ENCODE data around the gene RNU11. TPM values are rescaled to one million over a fixed set of nuclear protein-coding genes. Genes with fewer than 3 reads are reported as not detected.
"Not testable (repeated sequence)": the region's sequence is repeated elsewhere in the genome, so short reads cannot be mapped to it uniquely, and the experiment has no call there.

RNU11 gene
- total RNA-seq, 1 experiment from 2014 or later: not detected

- H3K36me3 ChIP-seq (ENCODE audit: insufficient read depth, low read length, poor library complexity, severe bottlenecking); POLR2A ChIA-PET (ENCODE audit: low non-redundant PET); CTCF ChIA-PET; H3K4me1 ChIP-seq (ENCODE audit: insufficient read depth, low read length, poor library complexity, severe bottlenecking); BruUV-seq (replicated peaks); H3K27me3 ChIP-seq (replicated peaks; ENCODE audit: insufficient read depth, low read depth, low read length, poor library complexity); H3K4me3 ChIP-seq (ENCODE audit: low read depth, low read length, poor library complexity, severe bottlenecking); H3K9me3 ChIP-seq (ENCODE audit: low read depth, low read length, poor library complexity, severe bottlenecking); H3K27ac ChIP-seq (ENCODE audit: low read depth, low read length, poor library complexity, severe bottlenecking): not testable (repeated sequence)
- DNase-seq (ENCODE audit: low spot score): peak; percentile 24
- TF ChIP-seq CTCF (conservative IDR thresholded peaks at IDR 0.05; ENCODE audit: low read depth, low read length): peak; percentile 34; the same call in 1 of the 2 replicates
- intact Hi-C loops (cut with micrococcal nuclease; ENCODE audit: unreplicated experiment): loop anchor here (5.0 kb wide), 1 partner anchor 223 kb away; no protein-coding TSS in a partner anchor
These were observed 5.5 kb downstream of the RNU11 start for GRCh38 chr1:28653870-28654269.

- H3K27ac ChIP-seq (ENCODE audit: low read depth, low read length, poor library complexity, severe bottlenecking); POLR2A ChIA-PET (ENCODE audit: low non-redundant PET): not testable (repeated sequence)
These were observed 7.3 kb downstream of the RNU11 start for GRCh38 chr1:28655448-28656311.

GRCh38 chr1:28656335-28656734, 7.9 kb downstream of the RNU11 start:
- H3K27ac ChIP-seq (ENCODE audit: low read depth, low read length, poor library complexity, severe bottlenecking): no peak overlapping the region
- H3K36me3 ChIP-seq (ENCODE audit: insufficient read depth, low read length, poor library complexity, severe bottlenecking): no peaks in the 10 kb centered on the region
- H3K4me1 ChIP-seq (ENCODE audit: insufficient read depth, low read length, poor library complexity, severe bottlenecking): no peaks in the 10 kb centered on the region
- DNase-seq (ENCODE audit: low spot score): no peak
- POLR2A ChIA-PET (ENCODE audit: low non-redundant PET): no interaction called here
- no TSS peak for BruUV-seq (replicated peaks)
- CTCF ChIA-PET: no interaction called here
- no peaks in the 10 kb centered on the region for H3K9me3 ChIP-seq (ENCODE audit: low read depth, low read length, poor library complexity, severe bottlenecking)
- no peaks in the 10 kb centered on the region for H3K27me3 ChIP-seq (replicated peaks; ENCODE audit: insufficient read depth, low read depth, low read length, poor library complexity)
- intact Hi-C loops (cut with micrococcal nuclease; ENCODE audit: unreplicated experiment): no loop called here
- TF ChIP-seq CTCF (conservative IDR thresholded peaks at IDR 0.05; ENCODE audit: low read depth, low read length): no peak
- TF ChIP-seq EZH2 (IDR thresholded peaks at IDR 0.05; ENCODE audit: borderline replicate concordance, low read depth, low read length, poor library complexity, severe bottlenecking): no peak
- H3K4me3 ChIP-seq (ENCODE audit: low read depth, low read length, poor library complexity, severe bottlenecking): no peak overlapping the region

More at GRCh38 chr1:28655448-28656311, 7.3 kb downstream of the RNU11 start:
- H3K4me1 ChIP-seq (ENCODE audit: insufficient read depth, low read length, poor library complexity, severe bottlenecking); DNase-seq (ENCODE audit: low spot score); H3K36me3 ChIP-seq (ENCODE audit: insufficient read depth, low read length, poor library complexity, severe bottlenecking); H3K9me3 ChIP-seq (ENCODE audit: low read depth, low read length, poor library complexity, severe bottlenecking); BruUV-seq (replicated peaks); intact Hi-C loops (cut with micrococcal nuclease; ENCODE audit: unreplicated experiment); CTCF ChIA-PET; H3K27me3 ChIP-seq (replicated peaks; ENCODE audit: insufficient read depth, low read depth, low read length, poor library complexity); H3K4me3 ChIP-seq (ENCODE audit: low read depth, low read length, poor library complexity, severe bottlenecking): not testable (repeated sequence)

Measured in A673 (cell line).